ENCODE results near the gene LCE2C.

DNA sequence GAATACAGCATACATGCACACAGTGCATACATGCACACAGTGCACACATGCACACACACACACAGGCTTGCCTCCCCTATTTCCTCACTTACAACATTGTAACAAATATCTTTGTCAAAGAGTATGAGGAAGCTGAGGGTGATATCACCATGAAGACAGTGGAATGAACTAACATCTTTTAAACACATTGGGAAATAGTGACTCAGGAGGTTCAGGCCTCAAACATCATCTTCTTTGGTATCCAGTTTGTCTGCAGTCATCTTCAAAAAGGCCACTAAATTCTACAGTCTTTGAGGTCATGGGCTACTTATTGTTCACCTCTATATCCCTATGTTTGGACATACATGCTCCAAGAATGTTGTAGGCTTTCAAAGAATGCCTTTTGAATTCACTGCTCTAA, 8.8 kb downstream of the LCE2C start:
- TF ChIP-seq CTCF (IDR thresholded peaks at IDR 0.05) (no peak), POLR2A (IDR thresholded peaks at IDR 0.05; ENCODE audit: low read depth) (no peak), EP300 (IDR thresholded peaks at IDR 0.05) (no peak)

All from esophagus muscularis mucosa (tissue), 4 donors.